Ascending aorta (tissue), 2 donors: ENCODE results near the gene PERCC1. TPM values are rescaled to one million over a fixed set of nuclear protein-coding genes. Genes with fewer than 3 reads are reported as not detected.

ENCODE experiments used
- DNase-seq, 2 donors: peaks; one replicate each; pipeline ENCODE4 v3.0.0-alpha.2; 2019; ENCODE audit warnings: low spot score in 2 of 2
- H3K27ac ChIP-seq, 2 donors: fragments of 200-600 bp; sonication (generic); one replicate each; pipeline ENCODE4 v1.5.1; 2016 to 2017; ENCODE audit warnings: mild to moderate bottlenecking in 1 of 2
- H3K27me3 ChIP-seq: fragments of 200-600 bp; sonication (generic); one replicate; pipeline ENCODE4 v1.5.1; 2017
- H3K36me3 ChIP-seq, 2 donors: fragments of 200-600 bp; sonication (generic); one replicate each; pipeline ENCODE4 v1.5.1; 2016
- H3K4me1 ChIP-seq, 2 donors: fragments of 200-600 bp; sonication (generic); one replicate each; pipeline ENCODE4 v1.5.1; 2016 to 2017; ENCODE audit warnings: mild to moderate bottlenecking in 1 of 2
- H3K4me3 ChIP-seq, 2 donors: fragments of 200-600 bp; sonication (generic); one replicate each; pipeline ENCODE4 v1.5.1; 2016 to 2017; ENCODE audit warnings: mild to moderate bottlenecking in 1 of 2
- H3K9me3 ChIP-seq, 2 donors: fragments of 200-600 bp; sonication (generic); one replicate each; pipeline ENCODE4 v1.5.1; 2016
- CTCF ChIP-seq, 3 experiments: fragments of 200-600 bp in 2 of 3; fragments of 450-650 bp in 1 of 3; sonication (generic) in 2 of 3; IDR thresholded peaks; one replicate each; pipeline ENCODE4 v1.5.1; 2016 to 2019; ENCODE audit warnings: antibody characterized with exemption in 3 of 3, mild to moderate bottlenecking in 1 of 3, moderate library complexity in 1 of 3
- intact Hi-C: fragments of 100-400 bp; cut with DNase I; formaldehyde crosslinking; loops from one replicate; pipeline ENCODE4 v1.15.1; 2023
- total RNA-seq: library from RNA; depleted of rRNA; stranded (reverse); fragments of >200 nt; gene quantifications from one replicate; pipeline ENCODE4 v1.1.0, GENCODE V29; 2016

PERCC1 gene
- total RNA-seq, result not detected

DNA sequence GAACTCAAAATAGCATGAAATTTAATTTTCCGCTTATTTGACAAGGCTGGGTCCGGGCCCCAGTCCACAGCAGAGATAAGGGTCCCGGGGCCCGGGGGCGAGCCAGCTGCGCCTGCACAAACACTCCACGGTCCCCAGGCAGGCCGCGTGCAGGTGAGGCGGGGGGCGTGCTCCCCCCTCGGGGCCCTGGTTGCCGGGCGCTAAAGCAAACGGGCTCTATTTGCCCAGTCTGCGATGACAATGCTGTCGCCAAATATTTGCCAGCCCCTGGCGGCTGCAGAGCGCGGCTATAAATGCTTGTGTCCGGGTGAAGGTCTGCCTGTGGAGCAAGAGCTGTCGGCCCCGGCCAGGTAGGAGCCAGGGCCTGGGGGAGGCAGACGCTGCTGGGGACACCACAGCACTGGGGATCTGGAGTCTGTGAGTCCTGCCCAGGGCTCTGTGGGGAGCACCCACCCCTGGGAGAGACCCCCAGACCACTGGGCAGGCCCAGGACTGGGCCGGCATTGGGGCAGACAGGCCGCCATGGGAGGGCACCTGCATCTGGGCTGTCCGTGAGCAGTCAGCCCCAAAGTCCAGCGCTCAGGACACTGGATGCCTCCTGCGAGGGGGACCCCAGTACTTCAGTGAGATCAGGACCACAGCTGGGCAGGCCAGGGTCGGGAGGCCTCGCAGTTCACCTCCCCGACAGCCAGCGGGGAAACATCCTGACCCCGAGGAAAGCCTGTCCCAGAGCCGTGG lies at the start of gene PERCC1:
Gene PERCC1, plus strand, starts transcription at position 320 of the 738 bp plus-strand sequence. CDS start 1,516 bp downstream, outside the sequence.
- H3K36me3 ChIP-seq, result no peaks in the 10 kb centered on the region
- TF ChIP-seq CTCF (IDR thresholded peaks at IDR 0.05), result no peak
- H3K9me3 ChIP-seq, result no peaks in the 10 kb centered on the region
- H3K27ac ChIP-seq, result no peak within 1 kb of the TSS
- H3K27me3 ChIP-seq, result no peaks in the 10 kb centered on the region
- no peak within 1 kb of the TSS for H3K4me3 ChIP-seq
- intact Hi-C loops, result no loop called here
- no peaks in the 10 kb centered on the region for H3K4me1 ChIP-seq
- DNase-seq, result no peak

- intact Hi-C loops, result no loop called here
- no peak for DNase-seq
- TF ChIP-seq CTCF (IDR thresholded peaks at IDR 0.05), result no peak
- peaks cover 36 to 38% of the 10 kb centered on the region in 2 donors for H3K36me3 ChIP-seq
- H3K4me1 ChIP-seq, result peaks cover 11 to 15% of the 10 kb centered on the region in 2 donors
- H3K27me3 ChIP-seq, result no peaks in the 10 kb centered on the region
- H3K27ac ChIP-seq, result no peak overlapping the region
- H3K9me3 ChIP-seq, result no peaks in the 10 kb centered on the region
- H3K4me3 ChIP-seq, result no peak overlapping the region
These were observed 49.1 kb upstream of the PERCC1 start for GRCh38 chr16:1381612-1382406.

DNA sequence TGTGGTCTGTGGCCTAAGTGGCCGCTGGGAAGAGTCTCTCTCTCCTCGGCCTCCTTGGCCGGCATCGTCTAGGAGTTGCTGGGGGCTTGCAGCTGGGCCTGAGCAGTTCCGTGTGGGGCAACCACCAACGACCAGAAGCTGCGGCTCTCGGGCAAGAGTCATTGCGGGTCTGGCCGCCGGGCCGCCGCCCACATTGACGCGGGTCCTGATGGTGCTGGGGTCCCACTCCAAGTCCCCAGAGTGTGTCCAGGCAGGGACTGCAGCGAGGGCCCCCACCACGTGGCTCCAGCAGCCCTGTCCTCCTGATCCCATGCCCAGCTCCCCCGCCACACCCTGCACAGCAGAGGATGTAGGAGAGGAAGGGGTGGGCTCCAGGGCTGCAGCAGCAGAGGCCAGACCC lies 47.3 kb upstream of the PERCC1 start:
- no peak for TF ChIP-seq CTCF (IDR thresholded peaks at IDR 0.05)
- Histone ChIP-seq H3K4me1 (peaks cover 10 to 11% of the 10 kb centered on the region in 2 donors), H3K4me3 (no peak overlapping the region), H3K9me3 (no peaks in the 10 kb centered on the region), H3K27me3 (no peaks in the 10 kb centered on the region), H3K36me3 (peaks cover 38 to 42% of the 10 kb centered on the region in 2 donors), H3K27ac (no peak overlapping the region)
- no peak for DNase-seq
- intact Hi-C loops, result no loop called here

- Histone ChIP-seq H3K36me3 (peaks cover 46 to 59% of the 10 kb centered on the region in 2 donors), H3K4me3 (no peak overlapping the region), H3K4me1 (no peaks in the 10 kb centered on the region), H3K27ac (no peak overlapping the region), H3K27me3 (no peaks in the 10 kb centered on the region), H3K9me3 (no peaks in the 10 kb centered on the region)
- no peak for DNase-seq
- TF ChIP-seq CTCF (IDR thresholded peaks at IDR 0.05), result no peak
- intact Hi-C loops, result no loop called here
These were observed 45.6 kb upstream of the PERCC1 start for GRCh38 chr16:1385232-1385631.

- no peak for TF ChIP-seq CTCF (IDR thresholded peaks at IDR 0.05)
- Histone ChIP-seq H3K36me3 (peaks cover 53 to 66% of the 10 kb centered on the region in 2 donors), H3K4me3 (no peak overlapping the region), H3K4me1 (no peaks in the 10 kb centered on the region), H3K27ac (no peak overlapping the region), H3K27me3 (no peaks in the 10 kb centered on the region), H3K9me3 (no peaks in the 10 kb centered on the region)
- intact Hi-C loops, result no loop called here
- DNase-seq, result no peak
These were observed 43.5 kb upstream of the PERCC1 start for GRCh38 chr16:1387331-1387730.
